Gastroesophageal sphincter (tissue), 4 donors: ENCODE results near the gene ZPLD1. TPM values are rescaled to one million over a fixed set of nuclear protein-coding genes. Genes with fewer than 3 reads are reported as not detected.

ENCODE experiments used
- ATAC-seq: fragments of 150-250 bp; one replicate; pipeline ENCODE4 v1.9.1; 2016; ENCODE audit warnings: mild to moderate bottlenecking, moderate library complexity
- H3K27ac ChIP-seq, 4 donors: fragments of 200-600 bp; sonication (generic) in 3 of 4; 1 replicate in 3 of 4; 2 replicates in 1 of 4; pipeline ENCODE4 v1.5.1; 2016 to 2019
- H3K27me3 ChIP-seq: fragments of 200-600 bp; sonication (generic); one replicate; pipeline ENCODE4 v1.5.1; 2019
- H3K36me3 ChIP-seq, 2 donors: fragments of 200-600 bp; sonication (generic); one replicate each; pipeline ENCODE4 v1.5.1; 2019; ENCODE audit warnings: control low read depth in 1 of 2
- H3K4me1 ChIP-seq, 3 donors: fragments of 200-600 bp; sonication (generic); 1 replicate in 2 of 3; 2 replicates in 1 of 3; pipeline ENCODE4 v1.5.1; 2016 to 2019; ENCODE audit warnings: control low read depth in 2 of 3
- H3K4me3 ChIP-seq, 2 donors: fragments of 200-600 bp; sonication (generic); one replicate each; pipeline ENCODE4 v1.5.1; 2019; ENCODE audit warnings: mild to moderate bottlenecking in 1 of 2, moderate library complexity in 1 of 2
- H3K9me3 ChIP-seq, 3 donors: fragments of 200-600 bp; sonication (generic); one replicate each; pipeline ENCODE4 v1.5.1; 2017 to 2019; ENCODE audit warnings: control low read depth in 2 of 3
- EP300 ChIP-seq: sonication (generic); formaldehyde crosslinking; IDR thresholded peaks from one replicate; pipeline ENCODE4 v1.6.1; 2017; ENCODE audit warnings: antibody characterized with exemption, mild to moderate bottlenecking
- POLR2A ChIP-seq, 2 donors: fragments of 450-650 bp; IDR thresholded peaks; one replicate each; pipeline ENCODE4 v1.6.1; 2017; ENCODE audit warnings: antibody characterized with exemption in 2 of 2, mild to moderate bottlenecking in 2 of 2, moderate library complexity in 1 of 2
- POLR2AphosphoS5 ChIP-seq: sonication (generic); formaldehyde crosslinking; IDR thresholded peaks from one replicate; pipeline ENCODE4 v1.6.1; 2017; ENCODE audit warnings: antibody characterized with exemption
- WGBS, 2 donors: methylation state at CpG; one replicate each; pipeline ENCODE4 v1.1.5; 2018; ENCODE audit warnings: low coverage in 1 of 2; 5-methylcytosine and 5-hydroxymethylcytosine counted together
- total RNA-seq, 4 donors: library from RNA; depleted of rRNA; stranded (reverse); fragments of >200 nt; gene quantifications; one replicate each; pipeline ENCODE4 v1.1.0, GENCODE V29; 2016
- TF ChIP-seq, protein P1 (sequence below), 4 experiments: fragments of 200-600 bp in 2 of 4; fragments of 450-650 bp in 2 of 4; sonication (generic) in 1 of 4; IDR thresholded peaks; one replicate each; pipeline ENCODE4 v1.5.1; 2017 to 2019; ENCODE audit warnings: antibody characterized with exemption in 4 of 4, mild to moderate bottlenecking in 2 of 4, moderate library complexity in 2 of 4

The ZPLD1 gene
- total RNA-seq, 4 donors from 2014 or later, result 0.15 to 0.47 (median 0.35) TPM; not detected in 1

DNA sequence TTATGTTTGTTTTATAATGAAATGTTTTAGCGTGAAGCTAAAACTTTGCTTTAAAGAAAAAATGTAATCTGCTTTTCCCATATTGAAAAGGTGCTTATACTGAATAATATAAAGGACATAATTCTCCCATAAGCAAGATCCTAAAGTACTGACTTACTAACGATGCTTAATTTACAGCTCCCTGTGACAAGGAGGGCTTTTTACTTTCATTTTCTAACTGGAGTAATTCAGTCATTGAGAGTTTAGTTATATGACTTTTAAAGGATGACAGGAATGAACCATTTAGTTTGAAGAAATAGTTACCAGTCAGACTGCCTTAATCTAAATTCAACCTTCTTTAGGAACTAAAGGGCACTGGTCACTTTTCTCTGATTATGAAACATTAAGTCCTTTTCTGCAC, 19.3 kb upstream of the ZPLD1 start:
- no peak for TF ChIP-seq EP300
- TF ChIP-seq, protein P1, sequence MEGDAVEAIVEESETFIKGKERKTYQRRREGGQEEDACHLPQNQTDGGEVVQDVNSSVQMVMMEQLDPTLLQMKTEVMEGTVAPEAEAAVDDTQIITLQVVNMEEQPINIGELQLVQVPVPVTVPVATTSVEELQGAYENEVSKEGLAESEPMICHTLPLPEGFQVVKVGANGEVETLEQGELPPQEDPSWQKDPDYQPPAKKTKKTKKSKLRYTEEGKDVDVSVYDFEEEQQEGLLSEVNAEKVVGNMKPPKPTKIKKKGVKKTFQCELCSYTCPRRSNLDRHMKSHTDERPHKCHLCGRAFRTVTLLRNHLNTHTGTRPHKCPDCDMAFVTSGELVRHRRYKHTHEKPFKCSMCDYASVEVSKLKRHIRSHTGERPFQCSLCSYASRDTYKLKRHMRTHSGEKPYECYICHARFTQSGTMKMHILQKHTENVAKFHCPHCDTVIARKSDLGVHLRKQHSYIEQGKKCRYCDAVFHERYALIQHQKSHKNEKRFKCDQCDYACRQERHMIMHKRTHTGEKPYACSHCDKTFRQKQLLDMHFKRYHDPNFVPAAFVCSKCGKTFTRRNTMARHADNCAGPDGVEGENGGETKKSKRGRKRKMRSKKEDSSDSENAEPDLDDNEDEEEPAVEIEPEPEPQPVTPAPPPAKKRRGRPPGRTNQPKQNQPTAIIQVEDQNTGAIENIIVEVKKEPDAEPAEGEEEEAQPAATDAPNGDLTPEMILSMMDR (IDR thresholded peaks at IDR 0.05), result no peak
- no peak for TF ChIP-seq POLR2AphosphoS5
- TF ChIP-seq POLR2A (IDR thresholded peaks at IDR 0.05), result no peak
- WGBS, 2 donors, result 8 to 40% methylated on average over 2 of the region's 2 CpGs
- no peaks in the 10 kb centered on the region for H3K27me3 ChIP-seq
- H3K27ac ChIP-seq, result no peak overlapping the region
- no peaks in the 10 kb centered on the region for H3K36me3 ChIP-seq
- no peak for ATAC-seq
- no peaks in the 10 kb centered on the region for H3K4me1 ChIP-seq
- H3K4me3 ChIP-seq, result peak overlapping the region in 1 of 2 donors; percentile 19
- H3K9me3 ChIP-seq, result no peaks in the 10 kb centered on the region

DNA sequence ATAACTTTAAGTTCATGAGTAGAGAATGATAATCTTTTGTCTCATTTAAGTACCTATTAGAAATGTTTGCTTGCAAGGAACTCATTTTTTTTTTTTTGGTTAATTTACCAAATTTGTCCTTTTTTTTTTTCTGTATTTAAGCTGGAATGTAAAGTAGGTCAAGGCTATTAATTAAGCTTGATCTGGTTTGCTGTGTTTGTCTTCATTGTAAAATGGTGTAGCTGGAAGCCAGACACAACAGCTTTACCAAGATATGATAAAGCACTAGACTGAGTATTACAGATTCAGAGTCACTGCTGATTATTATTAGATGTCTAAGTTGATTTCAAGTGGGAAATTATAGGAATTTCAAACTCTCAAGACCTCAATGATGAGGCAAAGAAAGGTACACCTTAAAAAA, 15.0 kb upstream of the ZPLD1 start:
- Histone ChIP-seq H3K9me3 (no peaks in the 10 kb centered on the region), H3K4me3 (no peak overlapping the region), H3K27me3 (no peaks in the 10 kb centered on the region), H3K36me3 (no peaks in the 10 kb centered on the region), H3K27ac (no peak overlapping the region), H3K4me1 (no peaks in the 10 kb centered on the region)
- ATAC-seq, result no peak
- TF ChIP-seq POLR2A (IDR thresholded peaks at IDR 0.05) (no peak), EP300 (no peak), POLR2AphosphoS5 (no peak)
- TF ChIP-seq, protein P1 (IDR thresholded peaks at IDR 0.05), result no peak

DNA sequence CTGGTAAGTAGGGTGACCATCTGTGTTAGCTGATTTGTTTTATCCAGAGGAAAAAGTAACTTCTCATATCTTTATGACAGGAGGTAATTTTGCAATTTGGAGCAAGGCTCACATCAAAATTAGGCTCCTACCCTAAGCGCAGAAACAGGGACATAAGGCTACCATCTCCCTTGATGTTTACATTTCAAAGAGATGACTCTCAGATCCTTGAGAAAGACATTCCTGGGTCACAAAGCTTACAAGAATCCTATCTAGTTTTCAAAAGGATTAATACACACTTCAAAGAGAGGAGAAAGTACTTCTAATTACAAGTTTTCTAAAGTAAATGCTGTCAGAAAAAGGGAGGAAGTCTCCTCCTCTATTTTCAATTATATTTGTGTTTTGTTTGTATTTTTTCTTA, 7.0 kb downstream of the ZPLD1 start:
- Histone ChIP-seq H3K9me3 (no peaks in the 10 kb centered on the region), H3K4me3 (no peak overlapping the region), H3K27me3 (no peaks in the 10 kb centered on the region), H3K36me3 (no peaks in the 10 kb centered on the region), H3K4me1 (no peaks in the 10 kb centered on the region), H3K27ac (no peak overlapping the region)
- WGBS, 2 donors, result 42 to 94% methylated on average over 1 of the region's 1 CpG
- ATAC-seq, result no peak
- no peak for TF ChIP-seq EP300
- TF ChIP-seq POLR2AphosphoS5, result no peak
- no peak for TF ChIP-seq POLR2A (IDR thresholded peaks at IDR 0.05)
- TF ChIP-seq, protein P1 (IDR thresholded peaks at IDR 0.05), result no peak

DNA sequence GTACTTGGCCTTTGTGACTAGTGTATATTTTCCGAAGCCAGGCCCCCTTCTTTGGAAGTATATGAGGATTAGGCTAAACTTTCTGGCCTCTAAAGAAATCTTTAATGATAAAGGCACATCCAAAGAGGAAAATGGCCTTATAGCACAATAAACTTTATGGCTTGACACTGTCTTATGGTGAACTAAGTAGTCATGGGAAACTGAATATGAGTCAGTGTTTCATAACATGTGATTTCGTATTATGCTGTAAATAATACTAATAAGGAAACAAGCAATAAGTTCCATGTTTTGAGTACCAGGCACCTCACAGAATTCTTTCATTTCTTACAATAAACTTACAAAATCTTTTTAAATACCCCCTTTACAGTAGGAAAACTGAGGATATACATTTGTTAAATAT, 8.2 kb downstream of the ZPLD1 start:
- Histone ChIP-seq H3K27me3 (no peaks in the 10 kb centered on the region), H3K27ac (no peak overlapping the region), H3K4me3 (no peak overlapping the region), H3K4me1 (no peaks in the 10 kb centered on the region), H3K9me3 (no peaks in the 10 kb centered on the region), H3K36me3 (no peaks in the 10 kb centered on the region)
- 86 to 92% methylated on average over 2 of the region's 2 CpGs for WGBS, 2 donors
- TF ChIP-seq, protein P1 (IDR thresholded peaks at IDR 0.05), result no peak
- no peak for TF ChIP-seq POLR2A (IDR thresholded peaks at IDR 0.05)
- TF ChIP-seq EP300, result no peak
- no peak for TF ChIP-seq POLR2AphosphoS5
- no peak for ATAC-seq

DNA sequence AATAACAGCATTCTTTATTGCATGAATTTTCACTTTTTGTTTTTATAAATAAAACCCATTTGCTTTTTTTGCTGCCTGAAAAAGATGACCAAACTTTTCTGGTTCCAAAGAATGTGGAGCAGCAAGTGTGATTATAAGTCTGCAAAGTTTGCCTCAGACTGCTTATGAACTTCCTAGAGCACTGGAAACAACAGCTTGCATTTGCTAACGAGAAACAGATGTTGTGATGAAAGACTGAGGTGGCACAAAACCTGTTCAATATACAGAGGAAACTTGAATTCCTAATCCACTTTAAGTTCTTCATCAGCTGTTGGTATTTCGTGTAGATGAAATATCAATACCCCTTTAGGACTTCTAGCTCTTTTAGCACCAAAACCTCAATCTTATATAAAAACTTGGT, 9.3 kb downstream of the ZPLD1 start:
- Histone ChIP-seq H3K27me3 (no peaks in the 10 kb centered on the region), H3K4me3 (no peak overlapping the region), H3K9me3 (no peaks in the 10 kb centered on the region), H3K36me3 (no peaks in the 10 kb centered on the region), H3K27ac (no peak overlapping the region), H3K4me1 (no peaks in the 10 kb centered on the region)
- ATAC-seq, result no peak
- 40 to 43% methylated on average over 1 to 2 of the region's 2 CpGs for WGBS, 2 donors
- TF ChIP-seq EP300 (no peak), POLR2AphosphoS5 (no peak), POLR2A (IDR thresholded peaks at IDR 0.05) (no peak)
- TF ChIP-seq, protein P1 (IDR thresholded peaks at IDR 0.05), result no peak
